Posterior vena cava (tissue), 2 donors: ENCODE data around the gene CYB5R4. TPM values are rescaled to one million over a fixed set of nuclear protein-coding genes. Genes with fewer than 3 reads are reported as not detected.

ENCODE experiments used
- DNase-seq: peaks from one replicate; pipeline ENCODE4 v3.0.0-alpha.2; 2020; ENCODE audit warnings: low spot score
- intact Hi-C, 2 donors: fragments of 100-400 bp; cut with DNase I; formaldehyde crosslinking; loops; one replicate each; pipeline versions ENCODE4 v1.14.1 to v1.14.2; 2022 to 2023
- total RNA-seq, 2 donors: library from RNA; stranded (reverse); fragmentation: NEBNext Ultra II Directional; extraction: Animal tissue kit (Norgen Biotek cat#: 25700); gene quantifications; one replicate each; pipeline ENCODE4 v1.2.1, GENCODE V29; 2021
- donor health status: DM: yes; HTN: yes; CAD: no.
- donor health status: DM: yes; HTN: yes; CAD: no.

The CYB5R4 gene
- total RNA-seq, 2 donors from 2014 or later: 16.8 to 16.9 TPM

DNA sequence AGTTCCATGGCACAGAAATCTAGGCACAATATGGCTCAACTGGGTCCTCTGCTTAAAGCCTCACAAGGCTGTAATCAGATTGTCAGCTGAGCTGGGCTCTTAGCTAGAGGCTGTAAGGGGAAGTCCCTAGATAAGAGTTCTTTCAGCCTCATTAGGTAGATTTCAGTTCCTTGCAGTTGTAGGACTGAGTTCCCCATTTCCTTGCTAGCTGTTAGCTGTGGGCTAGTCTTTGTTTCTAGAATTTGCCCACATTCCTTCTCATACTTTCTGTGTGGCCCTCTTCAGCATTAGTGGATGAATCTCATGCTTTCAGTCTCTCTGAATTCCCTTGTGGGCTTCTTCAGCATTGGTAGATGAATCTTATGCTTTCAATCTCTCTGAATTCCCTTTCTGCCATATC is 103.1 kb downstream of the CYB5R4 start:
- intact Hi-C loops: no loop called here
- DNase-seq: no peak

DNA sequence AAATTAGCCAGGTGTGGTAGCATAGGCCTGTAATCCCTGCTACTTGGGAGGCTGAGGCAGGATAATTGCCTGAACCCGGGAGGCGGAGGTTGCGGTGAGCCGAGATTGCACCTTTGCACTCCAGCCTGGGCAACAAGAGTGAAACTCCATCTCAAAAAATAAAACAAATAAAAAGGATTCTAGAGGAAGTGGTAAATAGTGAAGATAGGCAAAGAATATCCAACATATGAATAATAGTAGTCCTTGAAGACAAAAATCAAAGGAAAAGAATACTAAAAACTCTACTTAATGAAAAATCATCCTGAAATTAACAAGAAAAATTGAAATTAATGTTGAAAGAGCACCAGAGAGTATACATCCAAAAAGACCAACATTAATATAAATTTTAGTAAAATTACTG is 107.0 kb downstream of the CYB5R4 start:
- no peak for DNase-seq
- intact Hi-C loops: no loop called here

DNA sequence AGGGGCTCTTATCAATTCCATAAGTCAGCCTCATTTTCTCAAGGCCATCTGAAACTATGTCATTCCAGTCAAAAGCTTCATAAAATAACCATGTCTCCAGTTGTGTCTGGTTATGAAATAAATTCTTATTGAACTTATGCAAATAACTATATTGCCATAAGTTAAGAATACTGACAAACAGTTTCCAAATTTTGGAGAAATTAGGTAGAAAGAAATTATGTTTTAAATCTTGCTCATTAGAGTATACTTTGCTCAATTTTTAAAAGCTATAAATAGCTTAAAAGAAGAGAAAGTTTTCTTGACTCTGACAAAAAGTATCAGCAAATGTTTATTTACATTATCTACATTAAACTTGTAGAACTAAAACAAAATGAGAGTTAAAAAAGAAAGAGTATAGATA is 111.1 kb downstream of the CYB5R4 start:
- DNase-seq: no peak
- intact Hi-C loops: no loop called here

DNA sequence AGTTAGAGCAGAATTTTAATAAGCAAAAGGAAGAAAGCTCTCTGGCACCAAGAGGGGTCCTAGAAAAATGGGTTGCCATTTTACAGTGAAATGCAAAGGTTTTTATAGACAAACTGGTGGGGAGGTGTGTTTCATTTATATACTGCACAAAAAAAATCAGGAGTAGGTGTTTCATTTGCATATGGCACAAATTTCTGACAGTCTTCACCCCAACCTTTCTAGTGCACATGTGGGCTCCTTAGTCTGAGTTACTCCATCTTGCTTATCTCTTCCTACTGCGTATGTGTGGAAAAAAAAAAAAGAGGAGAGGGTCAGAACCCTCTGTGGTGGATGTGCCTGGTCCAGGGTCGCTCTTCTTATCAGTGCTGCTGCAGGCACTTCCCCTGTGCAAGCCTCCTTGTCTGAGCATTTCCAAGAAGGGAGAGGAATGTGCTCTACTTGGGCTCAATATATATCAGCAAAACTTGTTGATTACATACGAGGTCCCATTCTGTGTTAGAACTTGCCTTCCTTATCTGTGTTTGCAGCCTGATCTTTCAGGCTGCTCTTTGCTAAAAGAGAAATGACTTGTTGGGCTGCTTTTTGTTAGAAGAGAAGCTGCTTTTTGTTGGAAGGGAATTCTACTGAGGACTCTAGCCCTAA is 115.0 kb downstream of the CYB5R4 start:
- DNase-seq: no peak
- intact Hi-C loops: no loop called here

DNA sequence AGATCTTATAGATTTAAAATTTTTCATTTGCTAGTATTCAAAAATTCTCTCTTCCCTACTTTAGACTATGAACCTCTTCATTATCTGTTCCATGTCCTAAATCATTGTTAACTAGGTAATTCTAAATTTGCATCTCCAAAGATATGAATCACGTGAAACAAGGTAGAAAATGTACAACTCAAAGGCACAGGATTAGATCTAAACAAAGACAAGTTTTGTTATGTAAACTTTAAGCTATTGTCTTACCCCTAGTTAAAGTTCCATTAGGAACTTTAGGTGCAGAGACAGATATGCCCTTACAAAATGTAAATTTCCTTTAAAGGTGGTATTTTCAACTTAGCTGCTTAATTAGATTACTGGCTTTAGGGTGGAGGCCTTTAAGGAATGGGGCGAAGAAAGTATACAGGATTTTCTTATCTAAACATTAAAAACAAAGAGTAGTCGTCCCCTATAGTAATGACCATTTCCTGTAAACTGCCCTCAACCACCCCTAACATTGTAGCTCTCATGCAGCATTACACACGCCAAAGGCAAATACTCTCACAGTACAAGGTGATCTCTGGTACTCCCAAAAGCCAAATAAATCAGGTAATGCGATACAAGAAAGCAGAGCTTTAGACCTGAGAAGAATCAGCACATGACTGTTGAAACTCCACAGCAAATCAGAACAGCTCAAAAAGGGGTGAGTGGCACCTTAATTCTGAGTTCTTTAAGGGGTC is 116.7 kb downstream of the CYB5R4 start:
- intact Hi-C loops: no loop called here
- DNase-seq: no peak

DNA sequence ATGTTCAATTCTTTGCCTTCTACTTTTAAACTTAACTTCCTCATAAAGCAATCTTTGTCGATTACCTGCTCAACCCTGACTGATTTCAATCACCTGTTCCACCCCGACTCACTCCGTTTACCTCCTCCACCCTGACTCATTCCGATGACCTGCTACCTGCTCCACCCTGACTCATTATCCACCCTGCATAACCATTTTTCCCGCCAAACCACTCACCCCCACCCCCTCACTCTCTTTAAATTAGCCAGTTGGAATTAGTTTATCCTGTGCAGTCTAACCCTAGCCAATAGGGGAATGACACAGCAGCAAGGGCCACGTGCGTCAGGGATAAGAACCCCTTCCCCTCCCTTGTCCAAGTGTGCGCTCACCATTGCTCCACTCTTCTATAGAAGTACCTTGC is 117.4 kb downstream of the CYB5R4 start:
- intact Hi-C loops: no loop called here

DNA sequence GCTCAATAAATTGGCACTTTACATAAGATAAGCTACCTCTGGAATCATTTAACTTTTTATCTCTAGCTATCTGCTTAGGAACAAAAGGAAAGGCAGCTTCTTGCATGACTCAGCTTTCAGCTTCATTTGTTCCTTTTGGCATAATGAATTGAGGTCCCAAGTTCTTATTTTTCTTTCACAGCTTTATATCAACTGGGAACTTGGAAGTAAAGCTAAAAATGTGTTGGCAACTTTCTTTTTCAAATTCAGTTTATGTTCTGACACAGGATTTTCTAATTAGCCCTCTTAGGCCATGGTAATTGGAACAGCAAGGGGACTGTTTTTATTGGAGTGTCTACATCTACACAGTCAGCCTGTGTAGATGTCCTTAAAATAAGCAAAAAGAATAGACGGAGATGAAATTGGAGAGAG is 118.8 kb downstream of the CYB5R4 start:
- intact Hi-C loops: no loop called here
- no peak for DNase-seq

More for the DNA sequence above, 117.4 kb downstream of the CYB5R4 start:
- no peak for DNase-seq

DNA sequence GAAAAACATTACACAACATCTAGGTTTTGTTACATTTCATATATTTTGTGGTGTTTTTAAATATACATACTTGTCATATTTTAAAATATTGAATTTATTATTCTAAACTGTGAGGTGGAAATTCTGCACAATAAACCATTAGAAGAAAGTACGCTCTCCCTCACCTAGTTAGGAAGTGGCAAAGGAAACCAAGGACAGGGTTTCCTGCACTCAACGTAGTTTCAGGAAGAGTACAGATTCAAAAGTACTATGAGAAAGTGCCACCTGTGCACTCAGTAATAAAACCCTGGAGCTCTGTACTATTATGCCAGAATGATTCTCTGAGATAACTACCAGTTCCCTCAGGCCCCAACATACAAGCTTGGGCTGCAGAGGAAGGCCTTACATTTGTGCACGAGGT is 119.5 kb downstream of the CYB5R4 start:
- intact Hi-C loops: no loop called here
- no peak for DNase-seq

DNA sequence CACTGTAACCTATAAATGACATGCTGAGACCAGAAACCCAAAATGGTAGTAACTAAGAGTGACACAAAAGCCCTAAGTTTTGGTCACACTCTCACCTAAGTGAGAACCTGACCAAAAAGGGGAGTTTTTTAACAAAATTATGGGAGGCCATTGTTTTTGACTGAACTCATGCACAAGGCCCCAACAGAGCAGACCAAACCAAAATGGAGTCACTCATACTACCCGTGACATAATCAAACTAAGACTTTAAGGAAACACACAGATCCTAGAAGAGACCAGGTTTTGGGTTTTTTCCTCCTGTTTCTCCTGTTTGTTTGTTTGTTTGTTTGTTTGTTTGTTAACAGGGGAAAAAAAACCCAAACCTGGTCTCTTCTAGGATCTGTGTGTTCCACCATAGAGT is 124.9 kb downstream of the CYB5R4 start:
- DNase-seq: no peak
- intact Hi-C loops: no loop called here

DNA sequence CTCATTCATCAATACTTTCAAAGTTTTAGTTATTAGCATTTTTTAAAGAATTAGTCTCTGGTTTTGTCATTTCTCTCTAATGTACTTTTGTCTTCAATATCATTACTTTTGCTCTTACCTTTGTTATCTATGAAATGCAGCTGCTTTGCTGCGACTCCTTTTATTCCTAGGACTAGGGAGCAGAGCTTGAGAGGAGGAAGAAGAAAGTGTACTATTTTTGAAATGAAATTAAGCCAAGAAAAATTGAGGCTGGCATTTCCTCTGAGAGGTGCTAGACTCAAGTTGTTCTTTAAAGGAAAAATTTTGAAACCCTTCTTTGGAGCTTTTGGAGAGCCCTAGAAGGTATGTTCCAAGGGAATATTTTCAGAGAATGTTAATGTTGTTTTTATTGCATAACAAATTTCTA is 125.8 kb downstream of the CYB5R4 start:
- no peak for DNase-seq
- intact Hi-C loops: no loop called here

DNA sequence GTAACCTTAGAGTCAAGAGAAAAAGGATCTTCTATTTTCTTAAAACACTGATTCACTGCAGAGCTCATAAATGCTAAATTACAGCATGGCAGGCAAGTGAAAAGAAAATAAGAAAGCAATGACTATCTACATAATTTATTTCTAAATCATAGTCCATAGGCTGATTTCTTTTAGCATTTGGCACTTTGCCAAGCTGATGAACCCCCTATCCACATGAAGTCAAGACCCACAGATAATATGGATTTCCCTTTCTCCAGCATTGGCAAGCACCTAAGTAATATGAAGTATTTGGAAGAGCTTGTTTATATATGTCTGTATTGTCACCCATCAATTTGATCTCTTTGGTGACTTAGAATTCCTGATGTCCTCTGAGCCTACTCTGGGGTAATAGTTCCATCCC is 126.2 kb downstream of the CYB5R4 start:
- intact Hi-C loops: no loop called here
- DNase-seq: no peak

DNA sequence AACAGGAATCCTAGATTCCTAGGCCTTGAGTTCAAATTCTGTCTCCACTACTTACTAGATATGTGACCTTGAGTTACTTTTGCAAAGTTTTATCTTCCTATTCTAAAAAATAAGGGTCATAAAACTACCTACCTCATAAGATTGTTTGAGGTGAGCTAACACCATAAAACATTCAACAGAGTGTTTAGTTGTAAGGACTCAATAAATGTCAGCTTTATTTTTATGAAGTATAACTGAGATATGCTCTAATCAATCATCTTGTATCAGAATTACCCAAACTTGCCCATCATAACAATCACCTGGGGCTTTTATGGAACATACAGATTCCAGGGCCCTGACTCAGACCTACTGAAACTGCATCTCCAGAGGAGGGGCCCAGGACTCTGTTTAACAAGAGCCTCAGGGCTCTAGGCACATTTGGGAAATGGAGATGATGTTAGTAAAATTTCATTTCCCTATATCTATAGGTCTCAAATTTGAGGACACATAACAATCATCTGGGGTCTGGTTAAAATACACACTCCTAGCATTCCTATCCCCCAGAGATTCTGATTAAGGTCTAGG is 138.6 kb downstream of the CYB5R4 start:
- no peak for DNase-seq
- intact Hi-C loops: no loop called here

DNA sequence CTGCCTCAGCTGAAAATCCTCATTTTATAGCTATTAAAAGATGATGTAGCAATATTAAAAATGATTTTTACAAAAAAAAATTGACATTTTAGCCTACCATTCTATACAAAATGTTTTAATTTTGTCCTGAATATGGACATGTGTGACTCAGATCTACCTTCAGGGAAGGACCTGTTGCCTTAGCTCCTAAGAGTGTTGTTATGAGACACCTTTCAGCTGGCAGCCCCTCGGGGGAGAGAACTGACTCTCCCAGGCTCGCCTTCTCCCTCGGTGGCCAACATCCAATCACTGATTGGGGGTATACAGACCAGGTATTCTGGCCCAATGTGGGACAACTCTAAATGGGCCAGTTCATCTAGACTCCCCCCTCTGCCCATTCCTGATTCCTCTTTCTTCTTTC is 141.6 kb downstream of the CYB5R4 start:
- DNase-seq: no peak
- intact Hi-C loops: loop anchor here in 1 of 2 donors (1.0 kb wide), 1 partner anchor 21 kb away; no protein-coding TSS in a partner anchor

DNA sequence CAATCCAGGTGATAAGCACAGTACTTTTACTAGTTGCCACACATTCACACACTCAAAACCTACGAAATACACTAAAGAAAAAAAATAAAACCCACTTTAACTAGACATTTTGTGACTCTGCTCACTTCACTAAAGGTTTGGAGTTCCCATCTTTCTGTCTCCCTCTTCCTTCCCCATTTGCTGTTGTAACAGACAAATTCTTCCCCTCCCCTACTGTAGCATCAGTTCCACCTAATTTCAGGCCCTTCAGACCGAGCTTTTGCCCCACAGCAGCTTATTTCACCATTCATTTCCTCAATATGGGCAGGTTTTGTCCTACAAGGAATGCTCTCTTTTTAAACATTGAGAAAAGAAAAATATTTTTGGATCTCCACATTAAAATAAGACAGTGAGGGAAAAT is 142.7 kb downstream of the CYB5R4 start:
- intact Hi-C loops: no loop called here

DNA sequence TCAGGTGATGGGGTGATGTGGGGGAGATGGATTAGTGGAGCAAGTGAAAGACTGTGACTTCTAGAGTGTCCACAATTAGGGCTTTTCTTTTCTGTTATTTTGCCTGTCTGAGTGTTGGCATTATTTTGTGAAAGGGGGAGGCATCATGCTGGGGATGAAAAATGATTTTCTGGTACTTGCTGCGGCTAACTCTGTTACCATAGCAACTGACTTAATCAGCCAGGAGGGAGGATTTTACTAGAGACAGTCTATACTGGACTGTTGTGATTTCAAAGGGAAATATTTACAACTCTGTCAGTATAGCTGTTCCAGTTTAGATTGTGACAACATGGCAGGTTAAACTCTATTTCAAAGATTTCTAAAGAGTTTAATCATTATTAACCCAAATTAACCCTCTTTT is 143.6 kb downstream of the CYB5R4 start:
- intact Hi-C loops: no loop called here
- DNase-seq: no peak

More for the DNA sequence above, 142.7 kb downstream of the CYB5R4 start:
- no peak for DNase-seq

DNA sequence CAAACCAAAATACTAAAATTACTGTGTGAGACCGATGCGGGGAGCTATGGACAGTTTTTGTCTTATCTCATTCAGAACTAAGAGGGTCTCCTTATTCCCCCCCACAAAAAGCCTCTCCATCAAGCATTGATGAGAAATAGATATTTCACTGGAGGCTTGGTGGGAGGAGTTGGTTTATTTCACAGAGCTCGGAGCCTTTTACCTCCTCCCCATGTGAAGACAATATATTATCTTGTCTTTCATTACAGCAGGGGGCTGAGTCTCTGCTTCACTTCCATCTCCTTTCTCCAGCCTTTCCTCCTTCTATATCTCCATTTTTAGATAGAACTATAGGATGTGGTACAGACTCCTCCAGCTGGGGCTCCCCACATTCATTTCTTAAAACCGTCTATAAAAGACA is 144.2 kb downstream of the CYB5R4 start:
- intact Hi-C loops: no loop called here
- no peak for DNase-seq

DNA sequence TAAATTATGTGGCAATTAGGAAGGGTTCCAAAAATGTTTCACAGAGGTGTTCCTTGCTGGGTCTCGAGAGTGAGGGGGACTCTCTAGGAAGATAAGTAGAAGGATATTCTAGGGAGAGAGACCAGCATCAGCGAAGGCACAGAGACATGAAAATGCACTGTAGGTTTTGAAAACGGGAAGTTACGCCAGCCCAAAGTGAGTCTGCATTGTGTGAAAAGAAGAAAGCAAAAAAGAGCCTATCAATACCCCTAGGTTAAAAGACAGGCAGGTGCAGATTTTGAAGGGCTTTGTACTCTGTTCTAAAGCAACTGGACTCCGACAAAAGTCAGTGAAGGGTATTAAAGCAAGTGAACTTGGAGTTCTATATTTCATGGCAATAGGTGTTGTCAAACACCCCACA is 148.4 kb downstream of the CYB5R4 start:
- no peak for DNase-seq
- intact Hi-C loops: no loop called here

DNA sequence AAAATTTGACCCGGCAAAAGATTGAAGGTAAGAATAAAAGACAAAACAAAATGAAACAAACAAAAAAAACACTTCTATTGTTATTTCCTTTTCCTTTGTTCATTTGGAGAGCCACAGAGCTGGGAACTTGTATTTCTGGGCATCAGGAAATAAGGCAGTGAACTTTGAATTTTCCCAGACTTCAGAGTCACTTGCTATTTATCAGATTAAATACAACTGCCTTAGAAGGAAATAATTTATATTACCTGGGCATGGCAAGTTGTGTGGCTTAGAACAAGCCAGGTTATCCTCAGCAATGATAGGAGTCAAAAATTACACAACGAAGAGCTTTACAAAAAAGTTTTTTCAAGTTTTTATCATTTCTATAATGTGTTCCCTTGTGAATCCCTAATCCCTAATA is 153.9 kb downstream of the CYB5R4 start:
- no peak for DNase-seq
- intact Hi-C loops: no loop called here

DNA sequence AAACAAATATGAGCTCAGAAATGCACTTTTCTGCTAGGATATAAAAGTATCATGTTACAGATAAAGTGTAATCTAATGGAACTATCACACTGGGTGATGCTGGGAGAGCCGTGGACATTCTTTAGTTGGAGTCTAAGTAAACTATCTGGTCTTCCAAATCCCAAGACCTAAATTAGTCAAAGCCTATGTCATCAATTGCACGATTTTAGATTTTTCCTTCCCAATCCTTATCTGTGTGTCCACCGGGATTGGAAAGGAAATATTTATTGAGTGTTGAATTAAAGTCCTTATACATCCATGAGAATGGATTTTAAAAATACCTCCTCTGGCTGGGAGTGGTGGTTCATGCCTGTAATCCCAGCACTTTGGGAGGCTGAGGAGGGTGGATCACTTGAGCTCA is 154.4 kb downstream of the CYB5R4 start:
- intact Hi-C loops: no loop called here
- DNase-seq: no peak

DNA sequence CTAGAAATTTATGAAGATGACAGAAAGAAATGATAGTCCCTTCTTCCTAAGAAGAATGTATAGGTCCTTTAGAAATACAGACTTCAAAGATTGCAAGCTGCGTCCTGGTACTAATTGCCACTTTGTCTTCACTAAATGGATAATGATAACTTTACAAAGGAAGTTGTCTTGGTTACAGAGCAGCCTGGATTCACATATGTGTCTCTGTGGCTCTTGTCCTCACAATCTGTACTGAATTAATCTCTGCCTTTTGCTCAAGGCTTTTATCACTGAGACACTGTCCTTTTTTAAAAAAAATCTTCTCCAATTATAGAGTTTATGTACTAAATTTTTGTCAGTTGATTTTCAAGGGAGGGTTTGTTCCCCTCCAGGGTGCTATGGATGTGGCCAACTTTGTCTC is 156.5 kb downstream of the CYB5R4 start:
- intact Hi-C loops: no loop called here
- no peak for DNase-seq
